GM20000 (cell line): ENCODE measurements around the gene MEIOSIN.

Experiments
- DNase-seq: peaks from one replicate; pipeline ENCODE4 v3.0.0; 2012; ENCODE audit warnings: low spot score
- TF ChIP-seq, protein P1 (sequence below): IDR thresholded peaks from 2 replicates; pipeline ENCODE4 v1.5.1; 2012; ENCODE audit warnings: mild to moderate bottlenecking, control low read depth; ENCODE audit errors: extremely low read depth, missing control alignments

Gene MEIOSIN

GRCh38 chr19:45767881-45768654, 34.8 kb downstream of the MEIOSIN start:
- DNase-seq: peak; percentile 82
- TF ChIP-seq, protein P1, sequence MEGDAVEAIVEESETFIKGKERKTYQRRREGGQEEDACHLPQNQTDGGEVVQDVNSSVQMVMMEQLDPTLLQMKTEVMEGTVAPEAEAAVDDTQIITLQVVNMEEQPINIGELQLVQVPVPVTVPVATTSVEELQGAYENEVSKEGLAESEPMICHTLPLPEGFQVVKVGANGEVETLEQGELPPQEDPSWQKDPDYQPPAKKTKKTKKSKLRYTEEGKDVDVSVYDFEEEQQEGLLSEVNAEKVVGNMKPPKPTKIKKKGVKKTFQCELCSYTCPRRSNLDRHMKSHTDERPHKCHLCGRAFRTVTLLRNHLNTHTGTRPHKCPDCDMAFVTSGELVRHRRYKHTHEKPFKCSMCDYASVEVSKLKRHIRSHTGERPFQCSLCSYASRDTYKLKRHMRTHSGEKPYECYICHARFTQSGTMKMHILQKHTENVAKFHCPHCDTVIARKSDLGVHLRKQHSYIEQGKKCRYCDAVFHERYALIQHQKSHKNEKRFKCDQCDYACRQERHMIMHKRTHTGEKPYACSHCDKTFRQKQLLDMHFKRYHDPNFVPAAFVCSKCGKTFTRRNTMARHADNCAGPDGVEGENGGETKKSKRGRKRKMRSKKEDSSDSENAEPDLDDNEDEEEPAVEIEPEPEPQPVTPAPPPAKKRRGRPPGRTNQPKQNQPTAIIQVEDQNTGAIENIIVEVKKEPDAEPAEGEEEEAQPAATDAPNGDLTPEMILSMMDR: no peak

DNA sequence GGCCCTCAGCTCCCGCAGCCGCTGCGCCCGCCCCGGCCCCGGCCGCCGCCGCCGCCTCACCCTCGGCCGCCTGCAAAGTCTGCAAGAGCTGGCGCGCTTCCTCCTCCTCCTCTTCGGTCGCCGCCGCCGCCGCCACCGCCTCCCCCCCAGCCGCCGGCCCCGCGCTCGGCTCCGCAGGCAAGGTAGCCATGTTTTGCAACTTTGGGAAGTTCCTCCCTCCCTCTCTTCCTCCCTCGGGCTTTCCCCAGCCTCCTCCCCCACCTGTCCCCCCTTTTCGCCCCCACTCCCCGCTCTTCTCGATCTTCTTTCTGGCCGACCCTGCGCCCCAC, 35.4 kb downstream of the MEIOSIN start:
- no peak for DNase-seq
- TF ChIP-seq, protein P1: no peak

DNA sequence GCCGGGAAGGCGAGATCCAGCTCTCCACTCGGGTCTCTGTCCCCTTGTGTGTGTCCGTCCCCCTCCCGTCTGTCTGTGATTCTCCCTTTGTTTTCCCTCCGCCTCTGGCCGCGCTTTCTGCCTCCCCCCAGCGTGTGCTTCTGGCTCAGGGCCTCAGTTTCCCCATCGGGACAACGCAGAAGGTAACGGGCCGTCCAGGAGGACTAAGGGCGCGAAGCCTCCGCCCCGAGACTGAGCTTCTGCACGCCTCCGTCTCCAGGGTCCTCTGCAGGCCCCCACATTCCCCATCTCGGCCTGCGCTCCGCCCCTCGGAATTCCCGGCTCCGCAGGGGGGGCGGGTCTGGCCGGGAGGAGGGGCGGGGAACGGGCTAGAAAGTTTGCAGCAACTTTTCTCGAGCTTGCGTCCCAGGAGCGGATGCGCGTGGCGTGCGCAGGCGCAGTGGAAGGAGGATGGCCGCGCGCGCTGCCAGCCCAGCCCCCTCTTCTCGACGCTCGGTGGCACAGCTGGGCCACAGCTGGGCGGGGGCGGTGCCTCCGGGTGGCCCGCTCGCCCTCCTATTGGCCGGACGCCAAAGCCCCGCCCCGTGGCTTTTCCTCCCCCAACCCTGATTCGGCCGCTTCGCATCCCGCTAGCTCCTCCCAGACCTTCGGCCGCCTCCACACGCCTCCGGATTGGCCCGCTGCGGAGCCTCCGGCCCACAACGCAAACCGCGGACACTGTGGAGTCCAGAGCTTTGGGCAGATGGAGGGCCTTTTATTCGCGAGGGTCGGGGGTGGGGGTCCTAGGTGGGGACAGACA, 35.9 kb downstream of the MEIOSIN start, which contains the start of gene SIX5:
Gene SIX5 (minus strand): TSS at position 269 of the 799 bp plus-strand sequence. CDS start 408 bp downstream, outside the sequence.
- DNase-seq: peak; percentile 100
- TF ChIP-seq, protein P1: no peak

- DNase-seq: peak; percentile 66
- TF ChIP-seq, protein P1: no peak
These were observed 36.6 kb downstream of the MEIOSIN start for GRCh38 chr19:45769821-45770191.

- DNase-seq: peak; percentile 95
- TF ChIP-seq, protein P1: peak; percentile 89
These were observed 37.2 kb downstream of the MEIOSIN start for GRCh38 chr19:45770192-45771101.

GRCh38 chr19:45771311-45771933, 38.2 kb downstream of the MEIOSIN start:
- DNase-seq: no peak
- TF ChIP-seq, protein P1: no peak
